IPS DF 4.7 (cell line): ENCODE measurements around the gene GPR137.

Experiments
- DNase-seq: peaks from one replicate; pipeline ENCODE4 v3.0.0-alpha.2; 2013; ENCODE audit warnings: low spot score; ENCODE audit errors: extremely low read depth

The GPR137 gene

DNA sequence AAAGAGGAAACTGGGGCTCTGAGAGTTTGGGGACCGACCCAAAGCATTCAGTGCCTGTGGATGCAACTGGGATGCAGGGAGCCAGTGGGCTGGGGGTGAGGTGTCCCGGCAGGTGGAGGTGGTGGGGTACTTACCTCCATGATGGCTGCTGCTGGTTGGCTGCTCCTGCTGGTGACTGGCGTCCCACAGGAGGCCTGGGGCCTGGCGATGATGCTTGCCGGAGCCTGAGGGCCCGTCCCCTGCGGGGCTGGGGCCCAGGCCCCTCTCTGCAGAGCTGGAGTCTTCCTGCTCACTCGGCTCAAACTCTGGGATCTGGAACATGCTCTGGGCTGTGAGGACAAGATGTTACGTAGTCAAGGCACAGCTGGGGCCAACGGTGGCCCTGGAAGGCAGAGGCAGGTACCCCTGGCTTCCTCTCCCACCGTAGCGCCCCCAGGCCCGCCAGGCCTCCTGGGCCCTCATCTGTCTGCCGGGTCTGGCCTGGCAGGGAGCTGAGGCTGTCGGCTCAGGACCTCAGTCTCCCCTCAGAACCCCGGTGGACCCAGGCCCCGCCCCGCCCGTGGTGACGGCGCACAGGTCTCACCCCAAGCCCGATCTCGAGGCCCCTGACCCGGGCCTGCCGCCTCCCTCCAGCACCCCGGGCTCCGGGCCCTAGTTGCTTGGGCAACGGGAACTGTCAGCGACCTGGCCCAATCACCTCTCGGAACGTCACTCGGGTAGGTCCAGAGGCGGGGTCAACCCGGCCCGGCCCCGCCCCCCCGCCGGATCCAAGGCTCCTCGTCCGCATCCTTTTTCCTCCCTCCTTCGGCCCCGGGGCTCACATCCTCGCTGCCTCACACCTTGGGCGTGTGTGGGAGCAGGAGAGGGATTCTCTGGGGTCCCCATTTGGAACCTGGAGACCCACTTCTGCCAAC lies 1.3 kb upstream of the GPR137 start, which contains the start of gene BAD:
BAD (minus strand) TSS at position 618 of the 914 bp plus-strand sequence; CDS start at position 321, 297 bp downstream.
- no peak for DNase-seq

DNA sequence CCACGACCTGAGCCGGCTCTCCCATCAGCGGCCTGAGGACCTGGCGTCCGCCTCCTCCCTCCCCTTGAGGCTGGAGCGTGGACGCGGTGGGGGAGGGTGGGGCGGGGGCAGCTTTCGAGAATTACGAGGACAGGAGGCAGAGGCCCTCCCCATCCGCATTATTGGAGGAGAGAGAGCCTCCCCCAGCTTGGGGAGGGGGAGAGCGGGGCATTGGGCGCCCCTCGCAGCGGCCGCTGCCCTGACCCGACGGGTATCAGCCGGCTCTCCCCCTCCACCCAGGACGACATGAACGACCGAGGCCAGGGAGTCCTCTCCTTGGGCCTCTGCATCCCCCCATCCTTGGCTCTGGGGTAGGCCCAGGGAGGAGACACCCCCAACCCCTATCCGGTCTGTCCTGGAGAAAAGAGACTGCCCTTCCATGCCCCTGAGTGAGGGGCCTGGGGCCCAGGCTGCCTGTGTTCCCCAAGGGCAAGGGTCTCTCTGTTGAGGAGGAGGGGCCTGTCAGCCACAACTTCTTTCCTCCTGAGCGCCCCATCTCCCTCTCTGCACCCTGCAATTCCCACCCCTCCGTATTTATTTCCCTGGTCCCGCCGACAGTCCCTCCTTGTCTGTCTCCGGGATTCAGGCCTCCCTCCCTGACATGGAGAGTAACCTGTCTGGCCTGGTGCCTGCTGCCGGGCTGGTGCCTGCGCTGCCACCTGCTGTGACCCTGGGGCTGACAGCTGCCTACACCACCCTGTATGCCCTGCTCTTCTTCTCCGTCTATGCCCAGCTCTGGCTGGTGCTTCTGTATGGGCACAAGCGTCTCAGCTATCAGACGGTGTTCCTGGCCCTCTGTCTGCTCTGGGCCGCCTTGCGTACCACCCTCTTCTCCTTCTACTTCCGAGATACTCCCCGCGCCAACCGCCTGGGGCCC lies 495 bp downstream of the GPR137 start:
- no peak for DNase-seq

DNA sequence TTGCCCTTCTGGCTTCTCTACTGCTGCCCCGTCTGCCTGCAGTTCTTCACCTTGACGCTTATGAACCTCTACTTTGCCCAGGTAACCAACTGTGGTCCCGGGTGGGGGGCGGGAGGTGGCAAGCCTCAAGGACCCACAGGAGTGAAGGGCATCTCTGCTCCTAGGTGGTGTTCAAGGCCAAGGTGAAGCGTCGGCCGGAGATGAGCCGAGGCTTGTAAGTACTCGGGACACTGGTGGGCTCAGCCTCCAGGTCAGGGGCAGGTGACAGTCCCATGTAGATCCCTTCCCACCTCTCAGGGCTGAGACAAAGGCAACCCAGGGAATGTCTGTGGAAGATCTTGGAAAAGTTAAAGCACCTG lies 1.1 kb downstream of the GPR137 start:
- no peak for DNase-seq

DNA sequence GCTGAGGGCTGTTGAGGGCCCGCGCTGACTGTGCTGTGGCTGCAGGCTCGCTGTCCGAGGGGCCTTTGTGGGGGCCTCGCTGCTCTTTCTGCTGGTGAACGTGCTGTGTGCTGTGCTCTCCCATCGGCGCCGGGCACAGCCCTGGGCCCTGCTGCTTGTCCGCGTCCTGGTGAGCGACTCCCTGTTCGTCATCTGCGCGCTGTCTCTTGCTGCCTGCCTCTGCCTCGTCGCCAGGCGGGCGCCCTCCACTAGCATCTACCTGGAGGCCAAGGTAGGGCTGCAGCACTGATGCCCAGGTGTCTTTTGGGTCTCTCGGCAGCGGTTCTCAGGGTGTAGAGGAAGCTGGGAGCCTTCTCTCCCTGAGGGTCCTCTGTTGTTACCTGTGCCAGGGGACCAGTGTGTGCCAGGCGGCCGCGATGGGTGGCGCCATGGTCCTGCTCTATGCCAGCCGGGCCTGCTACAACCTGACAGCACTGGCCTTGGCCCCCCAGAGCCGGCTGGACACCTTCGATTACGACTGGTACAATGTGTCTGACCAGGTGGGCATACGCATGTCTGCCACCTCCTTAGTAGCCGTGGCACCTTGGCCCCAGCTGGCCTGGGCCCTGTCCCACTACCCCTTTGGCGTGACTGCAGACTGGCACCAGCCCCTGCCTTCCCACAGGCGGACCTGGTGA lies 2.2 kb downstream of the GPR137 start:
- DNase-seq = no peak

DNA sequence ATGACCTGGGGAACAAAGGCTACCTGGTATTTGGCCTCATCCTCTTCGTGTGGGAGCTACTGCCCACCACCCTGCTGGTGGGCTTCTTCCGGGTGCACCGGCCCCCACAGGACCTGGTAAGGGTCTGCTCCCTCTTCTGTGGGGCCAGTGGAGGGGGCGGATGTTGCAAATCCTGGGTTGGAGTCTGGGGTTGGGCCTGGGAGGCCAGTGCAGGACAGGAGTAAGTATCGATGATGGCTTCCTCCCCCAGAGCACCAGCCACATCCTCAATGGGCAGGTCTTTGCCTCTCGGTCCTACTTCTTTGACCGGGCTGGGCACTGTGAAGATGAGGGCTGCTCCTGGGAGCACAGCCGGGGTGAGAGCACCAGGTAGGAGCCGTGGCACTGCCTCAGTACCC lies 2.7 kb downstream of the GPR137 start:
- no peak for DNase-seq

DNA sequence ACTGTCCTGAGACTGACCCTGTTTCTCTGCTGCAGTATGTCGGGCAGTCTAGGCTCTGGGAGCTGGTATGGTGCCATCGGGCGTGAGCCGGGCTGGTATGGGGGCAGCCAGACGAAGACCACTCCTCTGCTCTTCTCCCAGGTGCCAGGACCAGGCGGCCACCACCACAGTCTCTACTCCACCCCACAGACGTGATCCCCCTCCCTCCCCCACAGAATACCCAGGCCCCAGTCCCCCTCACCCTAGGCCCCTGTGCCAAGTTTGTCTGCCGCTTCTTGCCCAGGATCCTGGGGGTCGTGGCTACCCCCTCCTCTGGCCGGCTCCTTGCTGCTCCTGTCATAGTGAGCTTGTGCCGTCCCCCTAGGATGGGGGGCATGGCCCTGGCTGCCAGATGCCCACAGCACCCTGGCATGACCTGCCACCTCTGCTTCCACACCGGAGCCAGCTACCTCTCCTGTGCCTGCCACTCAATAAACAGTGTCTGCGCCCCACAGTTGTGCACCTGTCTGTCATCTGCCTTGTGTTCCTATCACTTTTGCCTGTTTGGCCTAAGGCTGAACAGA lies 3.4 kb downstream of the GPR137 start:
- no peak for DNase-seq

DNA sequence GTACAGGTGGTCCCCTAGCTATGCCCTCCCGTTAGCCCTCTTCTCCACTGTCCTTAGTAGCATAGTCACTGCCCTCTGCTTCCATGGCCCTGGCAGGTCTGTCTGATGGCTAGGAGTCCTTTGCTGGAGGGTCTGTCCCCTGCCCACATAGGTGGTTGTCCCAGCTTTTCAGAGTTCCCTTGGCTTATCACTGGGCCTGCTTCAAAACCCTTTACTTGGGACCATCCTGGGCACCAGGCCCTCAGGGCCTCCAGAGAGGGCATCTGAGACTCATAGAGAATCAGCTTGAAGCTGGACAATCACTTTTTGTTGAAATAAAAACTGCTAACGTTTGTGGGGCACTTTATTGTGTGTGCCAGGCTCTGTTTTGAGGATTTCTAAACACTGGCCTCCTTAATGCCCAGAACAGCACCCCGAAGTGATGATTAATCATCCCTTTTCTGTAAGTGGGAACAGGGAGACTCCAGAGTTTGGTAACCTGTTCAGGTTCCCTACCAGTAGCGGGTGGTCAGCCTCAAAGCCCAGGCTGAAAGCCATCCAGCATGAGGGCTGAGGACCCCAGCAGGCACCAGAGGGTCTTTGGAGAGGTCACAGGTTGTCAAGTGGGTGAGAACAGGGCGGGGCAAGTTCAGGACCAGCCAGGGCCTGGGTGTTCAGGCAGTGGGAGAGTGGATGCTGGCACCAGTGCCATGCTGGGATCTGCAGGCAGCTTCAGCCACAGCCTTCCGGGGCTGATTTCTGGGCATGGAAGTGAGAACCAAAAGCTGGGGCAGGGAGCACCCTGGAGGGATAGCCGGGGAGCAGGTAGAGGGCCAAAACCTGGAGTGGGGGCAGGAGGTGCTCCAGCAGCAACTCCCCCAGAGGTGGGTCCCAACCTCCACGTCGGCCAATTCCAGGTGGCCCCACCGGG lies 5.0 kb downstream of the GPR137 start:
- DNase-seq = no peak

DNA sequence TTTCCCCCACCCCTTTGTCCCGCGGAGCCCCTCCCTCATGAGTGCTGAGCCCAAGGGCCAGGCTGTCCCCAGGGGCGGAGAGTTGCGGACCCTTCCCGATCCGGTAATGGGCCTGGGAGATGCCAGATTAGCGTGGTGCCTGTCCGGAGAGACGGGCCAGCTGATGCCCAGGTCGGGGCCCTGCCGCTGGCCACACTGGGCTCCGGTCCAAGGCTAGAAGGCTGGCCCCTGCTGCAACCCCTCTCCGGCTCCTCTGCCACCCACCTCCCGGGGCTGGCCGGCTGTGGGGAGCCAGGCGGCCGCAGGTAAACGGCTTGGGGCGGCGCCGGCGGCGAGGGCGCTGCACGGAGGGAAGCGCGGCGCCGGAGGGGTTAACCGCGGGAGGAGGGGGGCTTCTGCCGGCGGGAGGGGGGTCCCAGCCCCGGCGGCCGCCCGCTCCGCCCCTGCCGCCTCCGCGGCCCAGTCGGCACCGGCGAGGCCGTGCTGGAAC lies 5.7 kb downstream of the GPR137 start, which contains the start of gene KCNK4:
KCNK4 (plus strand) TSS at position 41 of the 490 bp plus-strand sequence. CDS start 1,717 bp downstream, outside the sequence.
- no peak for DNase-seq

DNA sequence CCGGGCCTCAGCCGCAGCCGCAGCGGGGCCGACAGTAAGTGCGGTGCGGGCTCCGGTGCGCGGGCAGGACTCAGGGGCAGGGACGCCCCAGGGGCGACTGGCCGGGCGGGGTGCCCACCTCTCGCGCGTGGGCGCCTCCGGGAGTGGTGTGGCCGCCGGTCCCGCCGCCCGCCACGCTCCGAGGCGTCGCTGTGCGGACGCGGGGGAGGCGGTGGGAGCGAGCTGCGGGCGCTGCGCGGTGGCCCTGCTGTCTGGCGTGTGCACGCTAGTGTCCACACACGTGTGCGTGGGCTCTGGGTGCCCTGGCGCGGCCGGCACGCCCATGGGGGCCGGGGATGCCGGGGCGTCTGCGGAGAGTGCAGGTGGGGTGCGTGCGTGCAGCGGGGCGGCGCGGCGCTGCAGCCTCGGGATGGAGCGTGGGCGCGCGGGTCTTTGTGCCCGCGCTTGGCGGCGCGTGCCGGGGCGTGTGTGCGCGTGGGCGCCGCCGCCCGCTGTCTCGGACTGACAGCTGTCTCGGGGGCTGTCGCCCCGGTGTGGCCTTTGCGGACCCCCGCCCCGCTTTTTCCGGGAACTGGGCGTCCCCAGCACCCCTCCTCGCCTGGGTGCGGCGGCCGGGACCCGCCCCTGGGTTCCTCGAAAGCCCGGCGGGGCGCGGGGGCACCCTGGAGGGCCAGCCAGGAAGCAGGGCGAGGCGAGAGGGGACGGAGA lies 6.3 kb downstream of the GPR137 start:
- no peak for DNase-seq

DNA sequence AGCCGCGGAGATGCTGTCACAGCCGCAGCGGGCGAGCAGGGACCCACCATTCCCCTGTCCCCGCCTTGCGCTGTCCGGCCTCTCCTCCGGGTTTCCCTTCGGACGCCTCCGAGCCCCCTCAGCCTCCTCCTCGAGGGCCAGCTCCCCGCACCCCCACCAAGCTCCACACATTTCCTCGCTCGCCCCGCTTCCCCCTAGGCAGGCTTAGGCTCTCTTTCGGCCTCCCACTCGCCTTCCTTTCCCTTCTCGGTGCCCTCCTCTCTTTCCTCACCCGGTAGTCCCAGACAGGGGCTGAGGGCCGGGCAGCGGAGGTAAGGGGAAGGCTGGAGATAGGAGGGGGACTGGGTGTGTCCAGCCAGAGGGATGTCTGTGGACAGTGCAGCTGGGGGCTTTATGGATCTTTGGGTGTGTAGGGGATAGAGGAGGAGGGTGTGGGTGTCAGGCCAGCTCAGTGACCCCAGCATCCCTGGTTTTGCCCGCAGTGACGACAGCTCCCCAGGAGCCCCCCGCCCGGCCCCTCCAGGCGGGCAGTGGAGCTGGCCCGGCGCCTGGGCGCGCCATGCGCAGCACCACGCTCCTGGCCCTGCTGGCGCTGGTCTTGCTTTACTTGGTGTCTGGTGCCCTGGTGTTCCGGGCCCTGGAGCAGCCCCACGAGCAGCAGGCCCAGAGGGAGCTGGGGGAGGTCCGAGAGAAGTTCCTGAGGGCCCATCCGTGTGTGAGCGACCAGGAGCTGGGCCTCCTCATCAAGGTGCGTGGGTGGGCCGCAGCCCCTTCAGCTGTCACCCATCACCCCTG lies 7.0 kb downstream of the GPR137 start:
- no peak for DNase-seq

DNA sequence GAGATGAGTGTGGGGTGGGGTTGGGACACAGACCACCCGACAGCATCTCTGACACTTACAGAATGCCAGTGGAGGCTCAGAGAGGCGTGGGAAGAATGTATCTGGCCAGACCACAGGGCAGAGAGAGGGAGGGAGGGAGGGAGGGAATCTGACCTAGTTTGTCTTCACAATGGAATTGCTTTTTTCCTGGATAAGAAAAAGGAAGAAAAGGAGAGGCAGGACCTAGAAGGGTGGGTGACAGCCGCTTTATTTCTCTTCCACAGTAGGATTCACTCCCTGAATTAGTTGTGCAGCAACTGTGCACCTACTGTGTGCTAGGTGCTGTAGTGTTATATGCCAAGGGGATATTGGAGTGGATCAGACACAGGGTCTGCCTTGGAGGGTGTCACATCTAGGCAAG lies 9.1 kb downstream of the GPR137 start:
- DNase-seq = no peak

DNA sequence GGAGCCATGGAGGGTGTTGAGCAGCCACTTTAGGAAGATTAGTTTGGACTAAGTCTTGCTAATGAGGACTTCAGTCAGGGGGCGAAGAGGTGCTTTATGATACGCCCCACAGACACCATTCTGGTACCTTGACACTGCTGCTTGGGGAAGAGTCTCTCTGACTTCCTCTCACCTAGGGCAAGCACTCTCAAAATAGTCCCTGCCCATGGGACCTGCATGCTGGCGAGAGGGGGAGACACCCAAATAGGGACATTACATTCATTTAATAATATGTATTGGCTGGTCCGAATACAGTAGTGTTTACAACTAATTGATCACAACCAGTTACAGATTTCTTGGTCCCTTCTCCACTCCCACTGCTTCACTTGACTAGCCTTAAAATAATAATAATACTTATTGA lies 10.1 kb downstream of the GPR137 start:
- no peak for DNase-seq

DNA sequence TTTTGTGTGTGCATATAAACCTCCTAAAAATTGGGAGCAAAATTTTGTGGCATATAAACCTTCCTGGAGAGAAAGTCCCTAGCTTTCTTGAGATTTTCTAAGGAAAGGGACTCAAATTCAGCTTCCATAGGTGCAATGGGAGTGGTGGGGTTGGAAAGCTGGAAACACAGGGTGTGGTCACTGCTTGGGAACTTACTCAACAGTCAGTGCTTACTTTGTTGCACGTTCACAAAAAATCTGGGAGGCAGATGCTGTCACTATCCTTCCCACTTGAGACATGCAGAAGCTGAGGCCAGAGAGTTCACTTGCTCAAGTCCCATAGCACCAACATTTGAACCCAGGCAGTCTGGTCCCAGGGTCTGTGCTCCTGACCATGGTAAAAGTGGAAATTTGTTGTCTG lies 10.6 kb downstream of the GPR137 start:
- no peak for DNase-seq

DNA sequence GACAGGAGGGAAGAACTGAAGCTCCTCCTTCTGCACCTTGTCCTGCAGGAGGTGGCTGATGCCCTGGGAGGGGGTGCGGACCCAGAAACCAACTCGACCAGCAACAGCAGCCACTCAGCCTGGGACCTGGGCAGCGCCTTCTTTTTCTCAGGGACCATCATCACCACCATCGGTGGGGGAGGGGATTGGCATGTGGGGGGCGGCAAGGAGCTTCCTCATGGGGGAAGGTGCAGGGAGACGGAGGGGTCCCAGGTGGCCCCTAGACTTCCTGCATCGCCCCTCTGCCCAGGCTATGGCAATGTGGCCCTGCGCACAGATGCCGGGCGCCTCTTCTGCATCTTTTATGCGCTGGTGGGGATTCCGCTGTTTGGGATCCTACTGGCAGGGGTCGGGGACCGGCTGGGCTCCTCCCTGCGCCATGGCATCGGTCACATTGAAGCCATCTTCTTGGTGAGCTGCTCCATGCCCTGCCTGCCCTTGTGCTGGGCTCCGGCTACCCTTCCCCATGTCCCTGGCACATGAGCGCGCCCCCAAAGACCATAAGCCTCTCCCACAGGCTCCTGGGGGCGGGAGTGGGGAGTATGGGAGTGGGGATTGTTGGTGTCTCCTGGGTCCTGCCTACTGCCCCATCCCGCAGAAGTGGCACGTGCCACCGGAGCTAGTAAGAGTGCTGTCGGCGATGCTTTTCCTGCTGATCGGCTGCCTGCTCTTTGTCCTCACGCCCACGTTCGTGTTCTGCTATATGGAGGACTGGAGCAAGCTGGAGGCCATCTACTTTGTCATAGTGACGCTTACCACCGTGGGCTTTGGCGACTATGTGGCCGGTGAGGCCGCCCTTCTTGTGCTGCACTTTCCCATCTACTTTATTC lies 11.4 kb downstream of the GPR137 start:
- DNase-seq = no peak

DNA sequence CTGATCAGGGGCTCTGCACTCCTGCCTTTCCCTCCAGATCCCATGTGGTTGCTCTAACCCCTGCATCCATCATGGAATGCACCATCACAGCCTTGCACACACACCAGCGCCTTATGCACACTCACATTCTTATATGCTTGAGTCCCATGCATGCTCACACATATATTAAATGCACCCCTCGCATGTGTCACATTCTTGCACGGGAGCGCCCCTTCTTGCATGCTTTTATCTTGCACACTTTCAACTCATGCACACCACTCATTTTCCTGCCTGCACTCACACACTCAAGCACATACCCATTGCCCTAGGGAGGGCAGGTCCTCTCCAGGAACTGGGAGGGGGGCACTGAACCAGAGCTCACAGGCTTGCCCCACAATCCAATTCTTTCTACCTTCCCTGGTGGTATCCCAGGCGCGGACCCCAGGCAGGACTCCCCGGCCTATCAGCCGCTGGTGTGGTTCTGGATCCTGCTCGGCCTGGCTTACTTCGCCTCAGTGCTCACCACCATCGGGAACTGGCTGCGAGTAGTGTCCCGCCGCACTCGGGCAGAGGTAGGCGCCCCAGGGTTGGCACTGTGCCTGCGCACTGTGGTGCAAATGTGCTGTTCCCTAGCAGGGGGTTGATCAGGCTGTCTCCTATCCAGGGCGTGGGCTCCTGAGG lies 12.2 kb downstream of the GPR137 start:
- no peak for DNase-seq

DNA sequence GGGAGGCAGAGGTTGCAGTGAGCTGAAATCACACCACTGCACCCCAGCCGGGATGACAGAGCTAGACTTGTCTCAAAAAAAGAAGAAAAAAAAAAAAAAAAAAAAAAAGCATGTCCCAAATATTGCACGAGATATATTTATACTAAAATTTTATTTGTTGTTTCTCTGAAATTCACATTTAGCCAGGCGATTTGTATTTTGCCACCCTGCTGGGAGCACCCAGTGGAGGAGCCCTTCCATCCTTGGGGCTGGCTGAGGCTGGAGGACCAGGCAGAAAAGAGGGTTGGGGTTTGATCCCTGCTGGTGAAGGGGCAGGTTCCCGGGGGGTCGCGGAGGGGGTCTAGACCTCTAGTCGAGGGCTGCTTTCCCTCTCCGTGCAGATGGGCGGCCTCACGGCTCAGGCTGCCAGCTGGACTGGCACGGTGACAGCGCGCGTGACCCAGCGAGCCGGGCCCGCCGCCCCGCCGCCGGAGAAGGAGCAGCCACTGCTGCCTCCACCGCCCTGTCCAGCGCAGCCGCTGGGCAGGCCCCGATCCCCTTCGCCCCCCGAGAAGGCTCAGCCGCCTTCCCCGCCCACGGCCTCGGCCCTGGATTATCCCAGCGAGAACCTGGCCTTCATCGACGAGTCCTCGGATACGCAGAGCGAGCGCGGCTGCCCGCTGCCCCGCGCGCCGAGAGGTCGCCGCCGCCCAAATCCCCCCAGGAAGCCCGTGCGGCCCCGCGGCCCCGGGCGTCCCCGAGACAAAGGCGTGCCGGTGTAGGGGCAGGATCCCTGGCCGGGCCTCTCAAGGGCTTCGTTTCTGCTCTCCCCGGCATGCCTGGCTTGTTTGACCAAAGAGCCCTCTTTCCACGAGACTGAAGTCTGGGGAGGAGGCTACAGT lies 13.6 kb downstream of the GPR137 start:
- DNase-seq = no peak
